ENCODE measurements around the gene TEKT3.

DNA sequence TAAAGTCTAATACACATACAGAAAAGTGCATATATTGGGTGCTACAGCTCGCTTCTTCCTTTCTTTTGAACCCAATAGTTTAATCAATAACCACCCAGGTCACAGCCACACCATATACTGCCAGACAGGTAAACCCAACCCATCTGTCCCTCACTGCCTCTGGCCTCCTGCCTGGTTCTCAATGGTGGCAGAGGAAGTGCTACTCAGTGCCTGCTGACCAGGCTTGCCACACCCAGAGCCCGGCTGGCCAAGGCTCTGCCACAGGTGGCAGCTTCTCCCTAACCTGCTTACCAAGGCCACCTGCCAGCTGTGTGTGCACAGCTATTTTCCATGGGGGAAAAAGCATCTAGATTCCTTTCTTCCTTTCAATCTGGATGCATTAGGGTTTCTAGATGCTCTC, 76.9 kb downstream of the TEKT3 start:
- TF ChIP-seq, protein P1, sequence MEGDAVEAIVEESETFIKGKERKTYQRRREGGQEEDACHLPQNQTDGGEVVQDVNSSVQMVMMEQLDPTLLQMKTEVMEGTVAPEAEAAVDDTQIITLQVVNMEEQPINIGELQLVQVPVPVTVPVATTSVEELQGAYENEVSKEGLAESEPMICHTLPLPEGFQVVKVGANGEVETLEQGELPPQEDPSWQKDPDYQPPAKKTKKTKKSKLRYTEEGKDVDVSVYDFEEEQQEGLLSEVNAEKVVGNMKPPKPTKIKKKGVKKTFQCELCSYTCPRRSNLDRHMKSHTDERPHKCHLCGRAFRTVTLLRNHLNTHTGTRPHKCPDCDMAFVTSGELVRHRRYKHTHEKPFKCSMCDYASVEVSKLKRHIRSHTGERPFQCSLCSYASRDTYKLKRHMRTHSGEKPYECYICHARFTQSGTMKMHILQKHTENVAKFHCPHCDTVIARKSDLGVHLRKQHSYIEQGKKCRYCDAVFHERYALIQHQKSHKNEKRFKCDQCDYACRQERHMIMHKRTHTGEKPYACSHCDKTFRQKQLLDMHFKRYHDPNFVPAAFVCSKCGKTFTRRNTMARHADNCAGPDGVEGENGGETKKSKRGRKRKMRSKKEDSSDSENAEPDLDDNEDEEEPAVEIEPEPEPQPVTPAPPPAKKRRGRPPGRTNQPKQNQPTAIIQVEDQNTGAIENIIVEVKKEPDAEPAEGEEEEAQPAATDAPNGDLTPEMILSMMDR (IDR thresholded peaks at IDR 0.05; ENCODE audit: low read depth, low read length), result no peak
- TF ChIP-seq EZH2phosphoT487 (IDR thresholded peaks at IDR 0.05; ENCODE audit: low read depth), result no peak
